ENCODE results near the gene MED27.

Gene MED27

GRCh38 chr9:132040808-132041207, 38.9 kb downstream of the MED27 start:
- DNase-seq = no peak

- no peak for DNase-seq
Measured at GRCh38 chr9:132040246-132040645, 39.4 kb downstream of the MED27 start.

GRCh38 chr9:132039284-132039683, 40.4 kb downstream of the MED27 start:
- no peak for DNase-seq

- no peak for DNase-seq
Measured at GRCh38 chr9:132037458-132037857, 42.2 kb downstream of the MED27 start.

GRCh38 chr9:132036521-132036920, 43.1 kb downstream of the MED27 start:
- no peak for DNase-seq

- DNase-seq = no peak
Measured at GRCh38 chr9:132035679-132036078, 44.0 kb downstream of the MED27 start.

- DNase-seq = no peak
Measured at GRCh38 chr9:132032238-132032950, 47.3 kb downstream of the MED27 start.

- no peak for DNase-seq
Measured at GRCh38 chr9:132031467-132032237, 48.0 kb downstream of the MED27 start.

GRCh38 chr9:132030626-132031325, 48.9 kb downstream of the MED27 start:
- no peak for DNase-seq

- peak; percentile 27 for DNase-seq
Measured at GRCh38 chr9:132027752-132028663, 51.7 kb downstream of the MED27 start.

GRCh38 chr9:132026932-132027585, 52.6 kb downstream of the MED27 start:
- DNase-seq = peak; percentile 93

- DNase-seq = no peak
Measured at GRCh38 chr9:132025766-132026165, 53.9 kb downstream of the MED27 start.

- no peak for DNase-seq
Measured at GRCh38 chr9:132024589-132024988, 55.1 kb downstream of the MED27 start.

- no peak for DNase-seq
Measured at GRCh38 chr9:132023419-132024180, 56.1 kb downstream of the MED27 start.

GRCh38 chr9:132020820-132021510, 58.7 kb downstream of the MED27 start:
- no peak for DNase-seq

- DNase-seq = no peak
Measured at GRCh38 chr9:132020272-132020671, 59.4 kb downstream of the MED27 start.

- DNase-seq = no peak
Measured at GRCh38 chr9:132019702-132020101, 60.0 kb downstream of the MED27 start.

GRCh38 chr9:132018957-132019405, 60.7 kb downstream of the MED27 start:
- DNase-seq = no peak

GRCh38 chr9:132016456-132016855, 63.2 kb downstream of the MED27 start:
- no peak for DNase-seq

- no peak for DNase-seq
Measured at GRCh38 chr9:132015866-132016265, 63.8 kb downstream of the MED27 start.

All from EL (cell line).